Ishikawa (cell line): ENCODE measurements around the gene GPR161.

Experiments used
- CEBPB ChIP-seq: IDR thresholded peaks from 2 replicates; pipeline ENCODE4 v1.6.1; 2012
- CREB1 ChIP-seq: IDR thresholded peaks from 2 replicates; pipeline ENCODE4 v1.6.1; 2012; ENCODE audit warnings: low read depth
- EGR1 ChIP-seq: IDR thresholded peaks from 2 replicates; pipeline ENCODE4 v1.6.1; 2012
- EP300 ChIP-seq: IDR thresholded peaks from 2 replicates; pipeline ENCODE4 v1.6.1; 2012; ENCODE audit warnings: borderline replicate concordance
- FOXM1 ChIP-seq: IDR thresholded peaks from 2 replicates; pipeline ENCODE4 v1.6.1; 2012; ENCODE audit warnings: low read depth, borderline replicate concordance
- MAX ChIP-seq: IDR thresholded peaks from 2 replicates; pipeline ENCODE4 v1.6.1; 2012
- NFIC ChIP-seq: IDR thresholded peaks from 2 replicates; pipeline ENCODE4 v1.6.1; 2012
- RAD21 ChIP-seq: IDR thresholded peaks from 2 replicates; pipeline ENCODE4 v1.6.1; 2012; ENCODE audit warnings: low read depth
- REST ChIP-seq: IDR thresholded peaks from 2 replicates; pipeline ENCODE4 v1.6.1; 2012; ENCODE audit warnings: low read depth, mild to moderate bottlenecking
- TAF1 ChIP-seq: IDR thresholded peaks from 2 replicates; pipeline ENCODE4 v1.6.1; 2012; ENCODE audit warnings: low read depth, mild to moderate bottlenecking
- TCF12 ChIP-seq: IDR thresholded peaks from 2 replicates; pipeline ENCODE4 v1.6.1; 2012; ENCODE audit warnings: low read depth
- TEAD4 ChIP-seq: IDR thresholded peaks from 2 replicates; pipeline ENCODE4 v1.6.1; 2012
- USF1 ChIP-seq: IDR thresholded peaks from 2 replicates; pipeline ENCODE4 v1.6.1; 2012
- YY1 ChIP-seq: IDR thresholded peaks from 2 replicates; pipeline ENCODE4 v1.6.1; 2012; ENCODE audit warnings: low read depth
- ZBTB7A ChIP-seq: IDR thresholded peaks from 2 replicates; pipeline ENCODE4 v1.6.1; 2012; ENCODE audit warnings: low read depth

The GPR161 gene

GRCh38 chr1:168136709-168137514 lies at the start of gene GPR161:
TSS of gene GPR161 (minus strand) at chr1:168136930. CDS start at chr1:168104850, 32,080 bp downstream.
- no peak; the same call in none of the 2 replicates for TF ChIP-seq MAX
- no peak for TF ChIP-seq CREB1
- no peak for TF ChIP-seq EGR1
- TF ChIP-seq ZBTB7A: 0 out of 2 replicates have a peak, but pooled peaks have one; percentile 1
- no peak for TF ChIP-seq FOXM1
- no peak for TF ChIP-seq RAD21
- TF ChIP-seq TCF12: no peak

- TF ChIP-seq TAF1: no peak
- no peak for TF ChIP-seq CEBPB
- TF ChIP-seq RAD21: no peak
- TF ChIP-seq FOXM1: no peak
- no peak for TF ChIP-seq TCF12
- no peak for TF ChIP-seq MAX
- no peak for TF ChIP-seq EGR1
- TF ChIP-seq CREB1: no peak
These were observed 43.4 kb upstream of the GPR161 start for GRCh38 chr1:168180148-168180524.

GRCh38 chr1:168179438-168180147 lies 42.9 kb upstream of the GPR161 start:
- TF ChIP-seq EGR1 (no peak), TEAD4 (no peak), NFIC (no peak), TCF12 (no peak), YY1 (no peak), EP300 (no peak), REST (no peak), TAF1 (no peak), RAD21 (no peak)

GRCh38 chr1:168178638-168179437 lies 42.1 kb upstream of the GPR161 start, which contains the start of gene TIPRL:
TSS of gene TIPRL (plus strand) at chr1:168178962. CDS start at chr1:168179078, 116 bp downstream.
- TF ChIP-seq FOXM1 (0 out of 2 replicates have a peak, but pooled peaks have one; percentile 41), TEAD4 (0 out of 2 replicates have a peak, but pooled peaks have one; percentile 25), CEBPB (peak; percentile 14; the same call in 1 of the 2 replicates), TAF1 (peak; percentile 72), RAD21 (peak; percentile 16; the same call in 1 of the 2 replicates), TCF12 (peak; percentile 15; the same call in 1 of the 2 replicates), NFIC (no peak), REST (no peak), CREB1 (peak; percentile 72), EP300 (no peak), MAX (peak; percentile 74), ZBTB7A (no peak), USF1 (no peak; the same call in 1 of the 2 replicates), EGR1 (no peak), YY1 (no peak)

- TF ChIP-seq CREB1 (no peak), TEAD4 (no peak), TAF1 (no peak), ZBTB7A (no peak), EP300 (no peak), RAD21 (no peak), FOXM1 (no peak), YY1 (no peak), USF1 (no peak), CEBPB (no peak), EGR1 (no peak), REST (no peak), MAX (no peak), NFIC (no peak), TCF12 (no peak)
These were observed 41.5 kb upstream of the GPR161 start for GRCh38 chr1:168178227-168178637.
